Neuron (in vitro differentiated cells): Measurements from ENCODE around the gene TTYH3.
"Not testable (repeated sequence)": the region's sequence is repeated elsewhere in the genome, so short reads cannot be mapped to it uniquely, and the experiment has no call there.

Experiments used
- H2AFZ ChIP-seq: one replicate; pipeline ENCODE4 v1.6.1; 2013; ENCODE audit warnings: low read depth, mild to moderate bottlenecking, inconsistent platforms, low read length, moderate library complexity
- H3K27me3 ChIP-seq: one replicate; pipeline ENCODE4 v1.6.1; 2013; ENCODE audit warnings: low read length; ENCODE audit not compliant: insufficient read depth
- H3K36me3 ChIP-seq: one replicate; pipeline ENCODE4 v1.6.1; 2013; ENCODE audit warnings: low read length; ENCODE audit not compliant: insufficient read depth
- H3K4me1 ChIP-seq: one replicate; pipeline ENCODE4 v1.6.1; 2013; ENCODE audit warnings: low read length; ENCODE audit not compliant: insufficient read depth
- H3K4me3 ChIP-seq: 2 replicates; pipeline ENCODE4 v1.5.1; 2013; ENCODE audit warnings: mild to moderate bottlenecking, low read length, moderate library complexity
- H3K9me3 ChIP-seq: one replicate; pipeline ENCODE4 v1.6.1; 2013; ENCODE audit warnings: low read length

The TTYH3 gene

GRCh38 chr7:2607122-2607922 lies 24.5 kb upstream of the TTYH3 start:
- H3K4me3 ChIP-seq, result no peak overlapping the region
- peaks cover 4% of the 10 kb centered on the region for H3K36me3 ChIP-seq
- H3K9me3 ChIP-seq, result no peaks in the 10 kb centered on the region
- H3K27me3 ChIP-seq, result no peaks in the 10 kb centered on the region
- no peak overlapping the region for H2AFZ ChIP-seq
- peaks cover 15% of the 10 kb centered on the region for H3K4me1 ChIP-seq

GRCh38 chr7:2607923-2608904 lies 23.6 kb upstream of the TTYH3 start:
- H3K4me3 ChIP-seq, result no peak overlapping the region
- H3K27me3 ChIP-seq, result no peaks in the 10 kb centered on the region
- H3K4me1 ChIP-seq, result peaks cover 15% of the 10 kb centered on the region
- no peaks in the 10 kb centered on the region for H3K9me3 ChIP-seq
- H2AFZ ChIP-seq, result no peak overlapping the region
- peaks cover 4% of the 10 kb centered on the region for H3K36me3 ChIP-seq

- no peaks in the 10 kb centered on the region for H3K27me3 ChIP-seq
- H3K4me3 ChIP-seq, result no peak overlapping the region
- H3K4me1 ChIP-seq, result peaks cover 15% of the 10 kb centered on the region
- H2AFZ ChIP-seq, result no peak overlapping the region
- peaks cover 4% of the 10 kb centered on the region for H3K36me3 ChIP-seq
- no peaks in the 10 kb centered on the region for H3K9me3 ChIP-seq
Measured at GRCh38 chr7:2608921-2609411, 22.8 kb upstream of the TTYH3 start.

- not testable (repeated sequence) for H3K9me3 ChIP-seq, H3K4me3 ChIP-seq, H2AFZ ChIP-seq, H3K36me3 ChIP-seq, H3K27me3 ChIP-seq
- H3K4me1 ChIP-seq, result peaks cover 15% of the 10 kb centered on the region
Measured at GRCh38 chr7:2609646-2610045, 22.1 kb upstream of the TTYH3 start.

GRCh38 chr7:2610466-2610865 lies 21.3 kb upstream of the TTYH3 start:
- Histone ChIP-seq H3K4me1 (peaks cover 15% of the 10 kb centered on the region), H3K9me3 (no peaks in the 10 kb centered on the region), H3K4me3 (no peak overlapping the region), H3K36me3 (no peaks in the 10 kb centered on the region), H2AFZ (no peak overlapping the region), H3K27me3 (no peaks in the 10 kb centered on the region)

GRCh38 chr7:2610898-2611297 lies 20.9 kb upstream of the TTYH3 start:
- Histone ChIP-seq H3K9me3 (no peaks in the 10 kb centered on the region), H3K4me3 (no peak overlapping the region), H3K4me1 (peaks cover 15% of the 10 kb centered on the region), H3K27me3 (no peaks in the 10 kb centered on the region), H3K36me3 (no peaks in the 10 kb centered on the region), H2AFZ (no peak overlapping the region)

GRCh38 chr7:2611401-2611800 lies 20.4 kb upstream of the TTYH3 start:
- peaks cover 17% of the 10 kb centered on the region for H3K4me1 ChIP-seq
- H3K36me3 ChIP-seq, result no peaks in the 10 kb centered on the region
- no peaks in the 10 kb centered on the region for H3K9me3 ChIP-seq
- no peaks in the 10 kb centered on the region for H3K27me3 ChIP-seq
- H2AFZ ChIP-seq, result no peak overlapping the region
- no peak overlapping the region for H3K4me3 ChIP-seq

GRCh38 chr7:2611922-2612321 lies 19.9 kb upstream of the TTYH3 start:
- Histone ChIP-seq H3K27me3 (no peaks in the 10 kb centered on the region), H3K36me3 (no peaks in the 10 kb centered on the region), H2AFZ (no peak overlapping the region), H3K9me3 (no peaks in the 10 kb centered on the region), H3K4me3 (no peak overlapping the region), H3K4me1 (peaks cover 22% of the 10 kb centered on the region)

GRCh38 chr7:2612445-2613097 lies 19.2 kb upstream of the TTYH3 start:
- no peak overlapping the region for H2AFZ ChIP-seq

GRCh38 chr7:2613098-2613930 lies 18.5 kb upstream of the TTYH3 start:
- H2AFZ ChIP-seq, result no peak overlapping the region

More at GRCh38 chr7:2612445-2613097, 19.2 kb upstream of the TTYH3 start:
- Histone ChIP-seq H3K36me3 (no peaks in the 10 kb centered on the region), H3K4me1 (peaks cover 28% of the 10 kb centered on the region), H3K9me3 (no peaks in the 10 kb centered on the region), H3K27me3 (no peaks in the 10 kb centered on the region), H3K4me3 (no peak overlapping the region)

GRCh38 chr7:2613931-2614600 lies 17.7 kb upstream of the TTYH3 start:
- Histone ChIP-seq H2AFZ (no peak overlapping the region), H3K4me3 (no peak overlapping the region), H3K27me3 (no peaks in the 10 kb centered on the region), H3K4me1 (peaks cover 20% of the 10 kb centered on the region), H3K9me3 (no peaks in the 10 kb centered on the region), H3K36me3 (no peaks in the 10 kb centered on the region)

More at GRCh38 chr7:2613098-2613930, 18.5 kb upstream of the TTYH3 start:
- Histone ChIP-seq H3K4me1 (peaks cover 28% of the 10 kb centered on the region), H3K27me3 (no peaks in the 10 kb centered on the region), H3K4me3 (no peak overlapping the region), H3K36me3 (no peaks in the 10 kb centered on the region), H3K9me3 (no peaks in the 10 kb centered on the region)
